Sigmoid colon (tissue), 4 donors: ENCODE measurements around the gene DXO.
"Not testable (repeated sequence)": the region's sequence is repeated elsewhere in the genome, so short reads cannot be mapped to it uniquely, and the experiment has no call there.

ENCODE experiments used
- POLR2A ChIP-seq, 2 donors: fragments of 450-650 bp; IDR thresholded peaks; one replicate each; pipeline ENCODE4 v1.6.1; 2016; ENCODE audit warnings: antibody characterized with exemption in 2 of 2, mild to moderate bottlenecking in 2 of 2, moderate library complexity in 2 of 2
- POLR2AphosphoS5 ChIP-seq, 4 donors: sonication (generic); formaldehyde crosslinking; IDR thresholded peaks; one replicate each; pipeline ENCODE4 v1.6.1; 2017; ENCODE audit warnings: antibody characterized with exemption in 4 of 4

- not testable (repeated sequence) for TF ChIP-seq POLR2A, POLR2AphosphoS5 (IDR thresholded peaks at IDR 0.05)
Observed at GRCh38 chr6:31981744-31982143, 9.8 kb upstream of the DXO start, which contains the start of gene C4A.
